GM12878 (cell line): ENCODE data around the gene UNG.

ENCODE experiments used
- CTCF ChIP-seq, 3 experiments: IDR thresholded peaks in 2 of 3; conservative IDR thresholded peaks in 1 of 3; 2 replicates each; pipeline ENCODE4 v1.5.1; 2011; ENCODE audit warnings: low read depth in 3 of 3, low read length in 3 of 3, mild to moderate bottlenecking in 3 of 3, control low read depth in 2 of 3, moderate library complexity in 2 of 3, inconsistent platforms in 1 of 3, mixed read lengths in 1 of 3; ENCODE audit not compliant: control insufficient read depth in 2 of 3, insufficient read depth in 1 of 3; ENCODE audit errors: extremely low read depth in 1 of 3
- HDAC2 ChIP-seq: fragments of 200-600 bp; sonication (generic); IDR thresholded peaks from 2 replicates; pipeline ENCODE4 v1.6.1; 2017
- KDM1A ChIP-seq: fragments of 200-600 bp; sonication (generic); IDR thresholded peaks from 2 replicates; pipeline ENCODE4 v1.6.1; 2016; ENCODE audit warnings: borderline replicate concordance
- POLR2A ChIP-seq: IDR thresholded peaks from 2 replicates; pipeline ENCODE4 v1.6.1; 2011; ENCODE audit warnings: low read depth, mild to moderate bottlenecking, low read length
- POLR2AphosphoS2 ChIP-seq: IDR thresholded peaks from 2 replicates; pipeline ENCODE4 v1.6.1; 2011; ENCODE audit warnings: low read depth, mild to moderate bottlenecking, low read length, improper control_type of control experiment, moderate library complexity
- RAD51 ChIP-seq: fragments of 450-650 bp; IDR thresholded peaks from 2 replicates; pipeline ENCODE4 v1.6.1; 2016; ENCODE audit warnings: moderate library complexity, mild to moderate bottlenecking, inconsistent platforms
- SMAD5 ChIP-seq: IDR thresholded peaks from 2 replicates; pipeline ENCODE4 v1.6.1; 2016; ENCODE audit warnings: antibody characterized with exemption, low read depth
- SMC3 ChIP-seq: IDR thresholded peaks from 2 replicates; pipeline ENCODE4 v1.6.1; 2011; ENCODE audit warnings: low read length, improper control_type of control experiment, borderline replicate concordance
- TAF1 ChIP-seq: IDR thresholded peaks from 2 replicates; pipeline ENCODE4 v1.6.1; 2011; ENCODE audit warnings: mild to moderate bottlenecking, low read depth, low read length, borderline replicate concordance
- ZBED1 ChIP-seq: IDR thresholded peaks from 2 replicates; pipeline ENCODE4 v1.6.1; 2016; ENCODE audit warnings: borderline replicate concordance
- ZNF384 ChIP-seq: IDR thresholded peaks from 2 replicates; pipeline ENCODE4 v1.6.1; 2012; ENCODE audit warnings: low read depth, mild to moderate bottlenecking, low read length, improper control_type of control experiment, borderline replicate concordance
- TF ChIP-seq, protein P1 (sequence below): IDR thresholded peaks from 2 replicates; pipeline ENCODE4 v1.6.1; 2012; ENCODE audit warnings: low read length, inconsistent platforms

- TF ChIP-seq RAD51 (peak; percentile 80), POLR2A (peak; percentile 67; the same call in 1 of the 2 replicates), CTCF (IDR thresholded peaks at IDR 0.05 in 2 of 3, conservative IDR thresholded peaks at IDR 0.05 in 1 of 3; ENCODE audit: control insufficient read depth in 2 of 3, extremely low read depth in 1 of 3, insufficient read depth in 1 of 3, low read depth in 3 of 3, low read length in 3 of 3) (no peak), HDAC2 (no peak), TAF1 (no peak), SMC3 (no peak), ZNF384 (no peak), POLR2AphosphoS2 (no peak), SMAD5 (no peak), KDM1A (no peak), ZBED1 (no peak)
- TF ChIP-seq, protein P1, sequence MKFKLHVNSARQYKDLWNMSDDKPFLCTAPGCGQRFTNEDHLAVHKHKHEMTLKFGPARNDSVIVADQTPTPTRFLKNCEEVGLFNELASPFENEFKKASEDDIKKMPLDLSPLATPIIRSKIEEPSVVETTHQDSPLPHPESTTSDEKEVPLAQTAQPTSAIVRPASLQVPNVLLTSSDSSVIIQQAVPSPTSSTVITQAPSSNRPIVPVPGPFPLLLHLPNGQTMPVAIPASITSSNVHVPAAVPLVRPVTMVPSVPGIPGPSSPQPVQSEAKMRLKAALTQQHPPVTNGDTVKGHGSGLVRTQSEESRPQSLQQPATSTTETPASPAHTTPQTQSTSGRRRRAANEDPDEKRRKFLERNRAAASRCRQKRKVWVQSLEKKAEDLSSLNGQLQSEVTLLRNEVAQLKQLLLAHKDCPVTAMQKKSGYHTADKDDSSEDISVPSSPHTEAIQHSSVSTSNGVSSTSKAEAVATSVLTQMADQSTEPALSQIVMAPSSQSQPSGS, result no peak
Measured at GRCh38 chr12:109097435-109098182, at the start of gene UNG.
